OCI-LY3 (cell line): ENCODE data around the gene FRMD8.
A peak's percentile ranks its signal among the peaks of the same experiment; 100 is the strongest.

ENCODE experiments used
- H2AFZ ChIP-seq: fragments of 200-600, 300-600 bp; shearing (Covaris generic); 2 replicates; pipeline ENCODE4 v1.6.0; 2014; ENCODE audit warnings: antibody characterized with exemption, low read depth, low read length
- H3K27ac ChIP-seq: fragments of 200-600, 300-600 bp; sonication (generic); 2 replicates; pipeline ENCODE4 v1.5.1; 2014; ENCODE audit warnings: mild to moderate bottlenecking, low read length, moderate library complexity, mixed read lengths
- H3K27me3 ChIP-seq: fragments of 200-600, 300-600 bp; sonication (generic); 2 replicates; pipeline ENCODE4 v1.6.1; 2014; ENCODE audit warnings: low read depth, low read length, mixed read lengths
- H3K36me3 ChIP-seq: fragments of 200-600, 300-600 bp; sonication (generic); replicated peaks from 2 replicates; pipeline ENCODE3; 2014; ENCODE audit warnings: low read depth, low read length, mixed read lengths
- H3K4me1 ChIP-seq: fragments of 300-600, 200-600 bp; sonication (generic); 2 replicates; pipeline ENCODE4 v1.6.1; 2014; ENCODE audit warnings: low read length, mixed read lengths
- H3K4me2 ChIP-seq: fragments of 200-600, 300-600 bp; sonication (generic); 2 replicates; pipeline ENCODE4 v1.6.1; 2014; ENCODE audit warnings: low read length, mixed read lengths
- H3K4me3 ChIP-seq: fragments of 300-600, 200-600 bp; sonication (generic); 2 replicates; pipeline ENCODE4 v1.5.1; 2014; ENCODE audit warnings: antibody characterized with exemption, mild to moderate bottlenecking, low read length, moderate library complexity
- H3K79me2 ChIP-seq: fragments of 300-600, 200-600 bp; shearing (Covaris generic); 2 replicates; pipeline ENCODE4 v1.6.1; 2014; ENCODE audit warnings: mild to moderate bottlenecking, low read length, mixed read lengths
- H3K9ac ChIP-seq: fragments of 300-600, 200-600 bp; shearing (Covaris generic); 2 replicates; pipeline ENCODE4 v1.6.0; 2014; ENCODE audit warnings: mild to moderate bottlenecking, low read length, moderate library complexity
- H3K9me3 ChIP-seq: fragments of 200-600, 300-600 bp; shearing (Covaris generic); 2 replicates; pipeline ENCODE4 v1.6.1; 2014; ENCODE audit warnings: low read length, mixed read lengths; ENCODE audit not compliant: insufficient read depth
- H4K20me1 ChIP-seq: fragments of 200-600, 300-600 bp; sonication (generic); 2 replicates; pipeline ENCODE4 v1.6.1; 2016; ENCODE audit warnings: low read length, mixed read lengths; ENCODE audit not compliant: insufficient read depth
- CTCF ChIP-seq: fragments of 200-600, 300-600 bp; sonication (generic); IDR thresholded peaks from 2 replicates; pipeline ENCODE4 v1.5.1; 2014; ENCODE audit warnings: antibody characterized with exemption, low read length, low read depth
- EZH2phosphoT487 ChIP-seq: fragments of 200-600 bp; shearing (Covaris generic); IDR thresholded peaks from 2 replicates; pipeline ENCODE4 v1.6.1; 2018; ENCODE audit warnings: antibody characterized with exemption, mixed run types, low read depth

Gene FRMD8

GRCh38 chr11:65375012-65375411 is 11.4 kb upstream of the FRMD8 start:
- Histone ChIP-seq H3K4me2 (no peak overlapping the region), H3K27me3 (0 out of 2 replicates have a peak, but pooled peaks cover 3% of the 10 kb centered on the region), H2AFZ (no peak overlapping the region), H3K79me2 (no peaks in the 10 kb centered on the region), H3K36me3 (no peaks in the 10 kb centered on the region), H3K9me3 (no peaks in the 10 kb centered on the region), H3K4me1 (peaks cover 20% of the 10 kb centered on the region), H3K4me3 (no peak overlapping the region), H3K9ac (no peak overlapping the region), H3K27ac (no peak overlapping the region), H4K20me1 (no peaks in the 10 kb centered on the region)
- TF ChIP-seq EZH2phosphoT487 (no peak), CTCF (no peak)

- TF ChIP-seq EZH2phosphoT487 = no peak
- no peak for TF ChIP-seq CTCF
- peaks cover 25% of the 10 kb centered on the region for H3K4me1 ChIP-seq
- no peak overlapping the region for H3K9ac ChIP-seq
- no peak overlapping the region for H2AFZ ChIP-seq
- H4K20me1 ChIP-seq = no peaks in the 10 kb centered on the region
- H3K4me3 ChIP-seq = no peak overlapping the region
- H3K9me3 ChIP-seq = no peaks in the 10 kb centered on the region
- H3K27ac ChIP-seq = no peak overlapping the region
- 0 out of 2 replicates have a peak, but pooled peaks cover under 1% of the 10 kb centered on the region for H3K27me3 ChIP-seq
- H3K79me2 ChIP-seq = no peaks in the 10 kb centered on the region; the same call in 1 of the 2 replicates
- no peaks in the 10 kb centered on the region for H3K36me3 ChIP-seq
- H3K4me2 ChIP-seq = no peak overlapping the region
Observed at GRCh38 chr11:65376138-65376713, 10.2 kb upstream of the FRMD8 start.

- H3K27ac ChIP-seq = no peak overlapping the region
- no peaks in the 10 kb centered on the region for H3K36me3 ChIP-seq
- H3K27me3 ChIP-seq = no peaks in the 10 kb centered on the region
- TF ChIP-seq CTCF (no peak), EZH2phosphoT487 (no peak)
- no peak overlapping the region for H3K9ac ChIP-seq
- no peak overlapping the region for H3K4me2 ChIP-seq
- no peaks in the 10 kb centered on the region; the same call in 1 of the 2 replicates for H3K79me2 ChIP-seq
- H3K9me3 ChIP-seq = no peaks in the 10 kb centered on the region
- H4K20me1 ChIP-seq = no peaks in the 10 kb centered on the region
- H3K4me3 ChIP-seq = no peak overlapping the region
- H3K4me1 ChIP-seq = peaks cover 30% of the 10 kb centered on the region
- H2AFZ ChIP-seq = no peak overlapping the region
Observed at GRCh38 chr11:65377036-65377435, 9.4 kb upstream of the FRMD8 start.

- H3K27ac ChIP-seq = peak overlapping the region; percentile 55
- no peaks in the 10 kb centered on the region; the same call in 1 of the 2 replicates for H3K79me2 ChIP-seq
- H3K4me2 ChIP-seq = peak overlapping the region; percentile 80
- 0 out of 2 replicates have a peak, but pooled peaks have one; percentile 12 for TF ChIP-seq CTCF
- no peak for TF ChIP-seq EZH2phosphoT487
- H3K4me1 ChIP-seq = peaks cover 32% of the 10 kb centered on the region
- H2AFZ ChIP-seq = peak overlapping the region; percentile 29; the same call in 1 of the 2 replicates
- no peaks in the 10 kb centered on the region for H3K36me3 ChIP-seq
- H3K4me3 ChIP-seq = peak overlapping the region; percentile 43
- peak overlapping the region; percentile 57 for H3K9ac ChIP-seq
- no peaks in the 10 kb centered on the region for H4K20me1 ChIP-seq
- no peaks in the 10 kb centered on the region for H3K27me3 ChIP-seq
- no peaks in the 10 kb centered on the region for H3K9me3 ChIP-seq
Observed at GRCh38 chr11:65377777-65378176, 8.7 kb upstream of the FRMD8 start.
